Measurements from ENCODE around the gene PSMD9. TPM values are rescaled to one million over a fixed set of nuclear protein-coding genes. Genes with fewer than 3 reads are reported as not detected.

The PSMD9 gene
- total RNA-seq, 1 experiment from 2014 or later: 55.5 TPM

GRCh38 chr12:121905746-121906145, 17.2 kb downstream of the PSMD9 start:
- Histone ChIP-seq H2AFZ (ENCODE audit: low read depth, low read length, poor library complexity, severe bottlenecking) (no peak overlapping the region), H3K9me2 (ENCODE audit: insufficient read depth) (no peaks in the 10 kb centered on the region), H3K79me2 (ENCODE audit: insufficient read depth, low read length) (no peaks in the 10 kb centered on the region), H3K9me3 (ENCODE audit: control insufficient read depth in 1 of 2, insufficient read depth in 1 of 2, low read depth in 1 of 2, low read length in 2 of 2) (no peaks in the 10 kb centered on the region), H3K9ac (ENCODE audit: low read length) (no peak overlapping the region), H3K36me3 (ENCODE audit: control insufficient read depth in 1 of 2, insufficient read depth in 2 of 2, low read length in 2 of 2) (peaks cover 18 to 38% of the 10 kb centered on the region in 2 experiments), H3K27me3 (ENCODE audit: insufficient read depth, low read length) (no peaks in the 10 kb centered on the region), H4K20me1 (ENCODE audit: insufficient read depth) (no peaks in the 10 kb centered on the region), H3K4me1 (ENCODE audit: control insufficient read depth in 1 of 2, insufficient read depth in 2 of 2, low read length in 2 of 2) (no peaks in the 10 kb centered on the region), H3K4me3 (replicated peaks in 1 of 2; ENCODE audit: low read depth in 1 of 2, low read length in 2 of 2) (no peak overlapping the region), H3K4me2 (ENCODE audit: low read length) (no peak overlapping the region), H3K27ac (ENCODE audit: low read depth, low read length) (no peak overlapping the region)
- no peak for DNase-seq (ENCODE audit: low read depth, low spot score)
- TF ChIP-seq ELF1 (IDR thresholded peaks at IDR 0.05; ENCODE audit: borderline replicate concordance, low read depth) (no peak), SIN3A (IDR thresholded peaks at IDR 0.05; ENCODE audit: low read depth) (no peak), POLR2AphosphoS5 (IDR thresholded peaks at IDR 0.05; ENCODE audit: low read depth, low read length) (no peak), EGR1 (IDR thresholded peaks at IDR 0.05; ENCODE audit: low read depth) (no peak), YY1 (IDR thresholded peaks at IDR 0.05; ENCODE audit: extremely low read depth, insufficient replicate concordance, low read depth, low read length) (no peak), POLR2A (IDR thresholded peaks at IDR 0.05; ENCODE audit: borderline replicate concordance, extremely low read depth, insufficient read depth, insufficient read length) (no peak), ZNF274 (IDR thresholded peaks at IDR 0.05; ENCODE audit: low read depth, low read length) (no peak), ZFX (IDR thresholded peaks at IDR 0.05) (no peak), EZH2phosphoT487 (IDR thresholded peaks at IDR 0.05; ENCODE audit: borderline replicate concordance) (no peak), FOSL1 (IDR thresholded peaks at IDR 0.05; ENCODE audit: low read depth) (no peak), RAD21 (IDR thresholded peaks at IDR 0.05; ENCODE audit: low read depth) (no peak), SP1 (IDR thresholded peaks at IDR 0.05; ENCODE audit: low read depth) (no peak), CBX3 (IDR thresholded peaks at IDR 0.05; ENCODE audit: low read depth) (no peak), TCF7L2 (IDR thresholded peaks at IDR 0.05; ENCODE audit: borderline replicate concordance, extremely low read depth, insufficient read depth, insufficient read length) (no peak), JUND (IDR thresholded peaks at IDR 0.05) (no peak)
- TF ChIP-seq, protein P1, sequence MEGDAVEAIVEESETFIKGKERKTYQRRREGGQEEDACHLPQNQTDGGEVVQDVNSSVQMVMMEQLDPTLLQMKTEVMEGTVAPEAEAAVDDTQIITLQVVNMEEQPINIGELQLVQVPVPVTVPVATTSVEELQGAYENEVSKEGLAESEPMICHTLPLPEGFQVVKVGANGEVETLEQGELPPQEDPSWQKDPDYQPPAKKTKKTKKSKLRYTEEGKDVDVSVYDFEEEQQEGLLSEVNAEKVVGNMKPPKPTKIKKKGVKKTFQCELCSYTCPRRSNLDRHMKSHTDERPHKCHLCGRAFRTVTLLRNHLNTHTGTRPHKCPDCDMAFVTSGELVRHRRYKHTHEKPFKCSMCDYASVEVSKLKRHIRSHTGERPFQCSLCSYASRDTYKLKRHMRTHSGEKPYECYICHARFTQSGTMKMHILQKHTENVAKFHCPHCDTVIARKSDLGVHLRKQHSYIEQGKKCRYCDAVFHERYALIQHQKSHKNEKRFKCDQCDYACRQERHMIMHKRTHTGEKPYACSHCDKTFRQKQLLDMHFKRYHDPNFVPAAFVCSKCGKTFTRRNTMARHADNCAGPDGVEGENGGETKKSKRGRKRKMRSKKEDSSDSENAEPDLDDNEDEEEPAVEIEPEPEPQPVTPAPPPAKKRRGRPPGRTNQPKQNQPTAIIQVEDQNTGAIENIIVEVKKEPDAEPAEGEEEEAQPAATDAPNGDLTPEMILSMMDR (IDR thresholded peaks at IDR 0.05 in 2 of 3, conservative IDR thresholded peaks at IDR 0.05 in 1 of 3; ENCODE audit: borderline replicate concordance in 1 of 3, insufficient read depth in 1 of 3, low read depth in 2 of 3, low read length in 2 of 3): no peak
- TF ChIP-seq, protein P2, sequence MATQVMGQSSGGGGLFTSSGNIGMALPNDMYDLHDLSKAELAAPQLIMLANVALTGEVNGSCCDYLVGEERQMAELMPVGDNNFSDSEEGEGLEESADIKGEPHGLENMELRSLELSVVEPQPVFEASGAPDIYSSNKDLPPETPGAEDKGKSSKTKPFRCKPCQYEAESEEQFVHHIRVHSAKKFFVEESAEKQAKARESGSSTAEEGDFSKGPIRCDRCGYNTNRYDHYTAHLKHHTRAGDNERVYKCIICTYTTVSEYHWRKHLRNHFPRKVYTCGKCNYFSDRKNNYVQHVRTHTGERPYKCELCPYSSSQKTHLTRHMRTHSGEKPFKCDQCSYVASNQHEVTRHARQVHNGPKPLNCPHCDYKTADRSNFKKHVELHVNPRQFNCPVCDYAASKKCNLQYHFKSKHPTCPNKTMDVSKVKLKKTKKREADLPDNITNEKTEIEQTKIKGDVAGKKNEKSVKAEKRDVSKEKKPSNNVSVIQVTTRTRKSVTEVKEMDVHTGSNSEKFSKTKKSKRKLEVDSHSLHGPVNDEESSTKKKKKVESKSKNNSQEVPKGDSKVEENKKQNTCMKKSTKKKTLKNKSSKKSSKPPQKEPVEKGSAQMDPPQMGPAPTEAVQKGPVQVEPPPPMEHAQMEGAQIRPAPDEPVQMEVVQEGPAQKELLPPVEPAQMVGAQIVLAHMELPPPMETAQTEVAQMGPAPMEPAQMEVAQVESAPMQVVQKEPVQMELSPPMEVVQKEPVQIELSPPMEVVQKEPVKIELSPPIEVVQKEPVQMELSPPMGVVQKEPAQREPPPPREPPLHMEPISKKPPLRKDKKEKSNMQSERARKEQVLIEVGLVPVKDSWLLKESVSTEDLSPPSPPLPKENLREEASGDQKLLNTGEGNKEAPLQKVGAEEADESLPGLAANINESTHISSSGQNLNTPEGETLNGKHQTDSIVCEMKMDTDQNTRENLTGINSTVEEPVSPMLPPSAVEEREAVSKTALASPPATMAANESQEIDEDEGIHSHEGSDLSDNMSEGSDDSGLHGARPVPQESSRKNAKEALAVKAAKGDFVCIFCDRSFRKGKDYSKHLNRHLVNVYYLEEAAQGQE (IDR thresholded peaks at IDR 0.05; ENCODE audit: low read depth): no peak
- TF ChIP-seq, protein P3, sequence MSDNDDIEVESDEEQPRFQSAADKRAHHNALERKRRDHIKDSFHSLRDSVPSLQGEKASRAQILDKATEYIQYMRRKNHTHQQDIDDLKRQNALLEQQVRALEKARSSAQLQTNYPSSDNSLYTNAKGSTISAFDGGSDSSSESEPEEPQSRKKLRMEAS (IDR thresholded peaks at IDR 0.05): no peak
- ChIA-PET CTCF (no interaction called here), RAD21 (ENCODE audit: low non-redundant PET in 1 of 2, low total read pairs in 2 of 2, uncharacterized antibody in 2 of 2, unreplicated experiment in 2 of 2) (interaction anchor here in 1 of 2 experiments (0.6 kb wide), 1 partner anchor 71 kb away, joined by 3 read pairs; no protein-coding TSS in a partner anchor), POLR2A (no interaction called here)
- BruUV-seq (replicated peaks): no TSS peak
- intact Hi-C loops (cut with micrococcal nuclease): no loop called here
- ATAC-seq: no peak

All from HCT116 (cell line).